ENCODE data around the gene LSM14A. TPM values are rescaled to one million over a fixed set of nuclear protein-coding genes. Genes with fewer than 3 reads are reported as not detected.
A peak's percentile ranks its signal among the peaks of the same experiment; 100 is the strongest.

The LSM14A gene
- polyA plus RNA-seq, 3 donors: 73.2 to 91.8 (median 82.7) TPM

GRCh38 chr19:34186205-34186604, 13.9 kb downstream of the LSM14A start:
- Histone ChIP-seq H3K4me2 (replicated peaks; ENCODE audit: extremely low read depth, low read length, poor library complexity, severe bottlenecking) (no peak overlapping the region), H3K9ac (ENCODE audit: insufficient read depth, low read length, poor library complexity, severe bottlenecking) (no peak overlapping the region), H3K4me1 (ENCODE audit: control insufficient read depth in 1 of 2, insufficient read depth in 2 of 2, low read length in 2 of 2) (peaks cover 25 to 28% of the 10 kb centered on the region in 2 donors), H3K4me3 (replicated peaks in 1 of 3; ENCODE audit: low read depth in 2 of 3, low read length in 3 of 3) (no peak overlapping the region), H3K27me3 (ENCODE audit: control insufficient read depth in 2 of 2, insufficient read depth in 2 of 2, low read length in 2 of 2) (no peaks in the 10 kb centered on the region), H3K36me3 (replicated peaks in 1 of 2; ENCODE audit: control insufficient read depth in 1 of 2, insufficient read depth in 2 of 2, low read length in 2 of 2) (no peaks in the 10 kb centered on the region), H3K27ac (ENCODE audit: low read depth in 1 of 2, low read length in 2 of 2) (peak overlapping the region in 1 of 2 donors; percentile 10), H3K9me3 (replicated peaks in 1 of 2; ENCODE audit: control insufficient read depth in 1 of 2, insufficient read depth in 1 of 2, low read length in 2 of 2) (no peaks in the 10 kb centered on the region), H3K79me2 (ENCODE audit: insufficient read depth, low read length) (peaks cover 100% of the 10 kb centered on the region), H2AFZ (ENCODE audit: insufficient read depth, low read depth, low read length, poor library complexity, severe bottlenecking) (no peak overlapping the region), H4K20me1 (ENCODE audit: insufficient read depth, low read length) (peaks cover 100% of the 10 kb centered on the region)
- TF ChIP-seq CTCF (IDR thresholded peaks at IDR 0.05): no peak
- Mint-ChIP-seq H3K4me3 (no peak overlapping the region), H3K27ac (peak overlapping the region in 3 of 7 donors; percentile 11 to 72 (median 65)), H3K27me3 (ENCODE audit: low read depth in 3 of 3) (no peaks in the 10 kb centered on the region), H3K4me1 (peaks cover 60% of the 10 kb centered on the region), H3K9me3 (no peaks in the 10 kb centered on the region), H3K36me3 (peaks cover 17 to 21% of the 10 kb centered on the region in 2 donors)
- WGBS (ENCODE audit: insufficient coverage): 100% methylated on average over 1 of the region's 2 CpGs
- no peak for DNase-seq
- intact Hi-C loops (cut with micrococcal nuclease): no loop called here

- H3K9me3 ChIP-seq (replicated peaks in 1 of 2; ENCODE audit: control insufficient read depth in 1 of 2, insufficient read depth in 1 of 2, low read length in 2 of 2): no peaks in the 10 kb centered on the region
- TF ChIP-seq CTCF (IDR thresholded peaks at IDR 0.05): no peak
- no peaks in the 10 kb centered on the region for H3K36me3 ChIP-seq (replicated peaks in 1 of 2; ENCODE audit: control insufficient read depth in 1 of 2, insufficient read depth in 2 of 2, low read length in 2 of 2)
- H3K4me2 ChIP-seq (replicated peaks; ENCODE audit: extremely low read depth, low read length, poor library complexity, severe bottlenecking): no peak overlapping the region
- H4K20me1 ChIP-seq (ENCODE audit: insufficient read depth, low read length): peaks cover 100% of the 10 kb centered on the region
- intact Hi-C loops (cut with micrococcal nuclease): no loop called here
- Mint-ChIP-seq H3K9me3 (no peaks in the 10 kb centered on the region), H3K27me3 (ENCODE audit: low read depth in 3 of 3) (no peaks in the 10 kb centered on the region), H3K4me3 (no peak overlapping the region), H3K4me1 (peaks cover 57% of the 10 kb centered on the region), H3K36me3 (peaks cover 12 to 17% of the 10 kb centered on the region in 2 donors), H3K27ac (peak overlapping the region in 4 of 7 donors; percentile 0 to 68 (median 17))
- H3K27me3 ChIP-seq (ENCODE audit: control insufficient read depth in 2 of 2, insufficient read depth in 2 of 2, low read length in 2 of 2): no peaks in the 10 kb centered on the region
- peaks cover 100% of the 10 kb centered on the region for H3K79me2 ChIP-seq (ENCODE audit: insufficient read depth, low read length)
- DNase-seq: no peak
- H3K4me1 ChIP-seq (ENCODE audit: control insufficient read depth in 1 of 2, insufficient read depth in 2 of 2, low read length in 2 of 2): peaks cover 21 to 22% of the 10 kb centered on the region in 2 donors
- WGBS (ENCODE audit: insufficient coverage): 93% methylated on average over 4 of the region's 8 CpGs
- H3K9ac ChIP-seq (ENCODE audit: insufficient read depth, low read length, poor library complexity, severe bottlenecking): no peak overlapping the region
- H3K4me3 ChIP-seq (replicated peaks in 1 of 3; ENCODE audit: low read depth in 2 of 3, low read length in 3 of 3): no peak overlapping the region
- H3K27ac ChIP-seq (ENCODE audit: low read depth in 1 of 2, low read length in 2 of 2): no peak overlapping the region
- H2AFZ ChIP-seq (ENCODE audit: insufficient read depth, low read depth, low read length, poor library complexity, severe bottlenecking): no peak overlapping the region
These were observed 14.7 kb downstream of the LSM14A start for GRCh38 chr19:34187011-34187410.

Data from CD14-positive monocyte (primary cell).